ENCODE results near the gene MYO18A.

- TF ChIP-seq POLR2A (IDR thresholded peaks at IDR 0.05; ENCODE audit: low read depth) (no peak), CTCF (IDR thresholded peaks at IDR 0.05) (no peak), POLR2AphosphoS5 (IDR thresholded peaks at IDR 0.05) (no peak), EP300 (IDR thresholded peaks at IDR 0.05) (no peak)
These were observed 108.9 kb downstream of the MYO18A start for GRCh38 chr17:29071303-29071702.

Data from esophagus muscularis mucosa (tissue), 4 donors.